ENCODE results near the gene SLC25A30.
A peak's percentile ranks its signal among the peaks of the same experiment; 100 is the strongest.

The SLC25A30 gene

GRCh38 chr13:45417790-45418534, at the start of gene SLC25A30:
Gene SLC25A30, minus strand, starts transcription at chr13:45418373. Its CDS starts 6,948 bp downstream, at chr13:45411425.
- DNase-seq (ENCODE audit: low read depth): peak; percentile 92

GRCh38 chr13:45466359-45466758, 48.2 kb upstream of the SLC25A30 start:
- no peak for DNase-seq (ENCODE audit: low read depth)

GRCh38 chr13:45464687-45465453, 46.7 kb upstream of the SLC25A30 start, which contains the start of gene COG3:
Gene COG3, plus strand, starts transcription at chr13:45464939. Its CDS starts 98 bp downstream, at chr13:45465037.
- peak; percentile 99 for DNase-seq (ENCODE audit: low read depth)

GRCh38 chr13:45464141-45464686, 46.0 kb upstream of the SLC25A30 start:
- DNase-seq (ENCODE audit: low read depth): no peak

GRCh38 chr13:45456196-45456972, 38.2 kb upstream of the SLC25A30 start:
- peak; percentile 66 for DNase-seq (ENCODE audit: low read depth)

- no peak for DNase-seq (ENCODE audit: low read depth)
Measured at GRCh38 chr13:45454204-45454603, 36.0 kb upstream of the SLC25A30 start.

- peak; percentile 9 for DNase-seq (ENCODE audit: low read depth)
Measured at GRCh38 chr13:45451282-45451681, 33.1 kb upstream of the SLC25A30 start.

GRCh38 chr13:45448965-45449559, 30.9 kb upstream of the SLC25A30 start:
- DNase-seq (ENCODE audit: low read depth): no peak

- DNase-seq (ENCODE audit: low read depth): no peak
Measured at GRCh38 chr13:45447050-45447661, 29.0 kb upstream of the SLC25A30 start.

GRCh38 chr13:45446181-45446580, 28.0 kb upstream of the SLC25A30 start:
- DNase-seq (ENCODE audit: low read depth): peak; percentile 85

GRCh38 chr13:45445053-45445452, 26.9 kb upstream of the SLC25A30 start:
- DNase-seq (ENCODE audit: low read depth): no peak

- DNase-seq (ENCODE audit: low read depth): peak; percentile 64
Measured at GRCh38 chr13:45441633-45442032, 23.5 kb upstream of the SLC25A30 start.

GRCh38 chr13:45439781-45440462, 21.7 kb upstream of the SLC25A30 start:
- no peak for DNase-seq (ENCODE audit: low read depth)

GRCh38 chr13:45439008-45439407, 20.8 kb upstream of the SLC25A30 start:
- DNase-seq (ENCODE audit: low read depth): no peak

- no peak for DNase-seq (ENCODE audit: low read depth)
Measured at GRCh38 chr13:45437947-45438346, 19.8 kb upstream of the SLC25A30 start.

GRCh38 chr13:45436953-45437352, 18.8 kb upstream of the SLC25A30 start:
- no peak for DNase-seq (ENCODE audit: low read depth)

- no peak for DNase-seq (ENCODE audit: low read depth)
Measured at GRCh38 chr13:45436332-45436731, 18.2 kb upstream of the SLC25A30 start.

GRCh38 chr13:45434556-45435371, 16.6 kb upstream of the SLC25A30 start:
- DNase-seq (ENCODE audit: low read depth): no peak

- no peak for DNase-seq (ENCODE audit: low read depth)
Measured at GRCh38 chr13:45433381-45433790, 15.2 kb upstream of the SLC25A30 start.
